AG09309 (cell line): ENCODE data around the gene PHF10.

ENCODE experiments used
- DNase-seq: peaks from one replicate; pipeline ENCODE4 v3.0.0-alpha.2; 2010; ENCODE audit warnings: low read depth
- H3K4me3 ChIP-seq: 2 replicates; pipeline ENCODE4 v1.5.1; 2011; ENCODE audit warnings: mild to moderate bottlenecking, low read depth, low read length, moderate library complexity; ENCODE audit not compliant: control insufficient read depth
- TF ChIP-seq, protein P1 (sequence below): IDR thresholded peaks from 2 replicates; pipeline ENCODE4 v1.5.1; 2011; ENCODE audit warnings: mild to moderate bottlenecking, low read depth, low read length, inconsistent platforms; ENCODE audit not compliant: insufficient read depth, control insufficient read depth; ENCODE audit errors: missing control alignments

The PHF10 gene

DNA sequence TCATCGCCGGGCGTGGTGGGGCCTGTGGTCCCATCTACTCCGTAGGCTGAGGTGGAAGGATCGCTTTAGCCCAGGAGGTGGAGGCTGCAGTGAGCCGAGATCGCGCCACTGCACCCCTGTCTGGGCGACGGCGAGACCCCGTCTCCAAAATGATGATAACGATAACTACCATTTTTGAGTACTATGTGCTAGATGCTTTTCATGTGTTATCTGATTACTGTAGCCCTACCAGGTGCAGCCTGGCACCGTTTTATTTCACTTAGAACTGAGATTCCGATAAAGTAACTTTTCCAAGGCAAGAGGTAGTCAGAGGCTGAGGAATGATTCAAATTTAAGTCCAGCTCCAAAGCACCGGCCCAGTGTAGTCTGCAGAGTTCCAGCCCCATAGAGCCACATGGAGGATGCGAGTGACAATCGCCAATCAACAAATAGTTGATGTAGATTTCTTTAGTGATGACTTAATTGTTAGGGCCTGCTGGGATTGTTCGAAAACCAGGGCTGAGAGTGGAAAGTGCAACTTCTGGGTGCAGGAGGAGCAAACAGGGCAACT, 27.8 kb upstream of the PHF10 start:
- peak overlapping the region; percentile 82 for H3K4me3 ChIP-seq
- TF ChIP-seq, protein P1, sequence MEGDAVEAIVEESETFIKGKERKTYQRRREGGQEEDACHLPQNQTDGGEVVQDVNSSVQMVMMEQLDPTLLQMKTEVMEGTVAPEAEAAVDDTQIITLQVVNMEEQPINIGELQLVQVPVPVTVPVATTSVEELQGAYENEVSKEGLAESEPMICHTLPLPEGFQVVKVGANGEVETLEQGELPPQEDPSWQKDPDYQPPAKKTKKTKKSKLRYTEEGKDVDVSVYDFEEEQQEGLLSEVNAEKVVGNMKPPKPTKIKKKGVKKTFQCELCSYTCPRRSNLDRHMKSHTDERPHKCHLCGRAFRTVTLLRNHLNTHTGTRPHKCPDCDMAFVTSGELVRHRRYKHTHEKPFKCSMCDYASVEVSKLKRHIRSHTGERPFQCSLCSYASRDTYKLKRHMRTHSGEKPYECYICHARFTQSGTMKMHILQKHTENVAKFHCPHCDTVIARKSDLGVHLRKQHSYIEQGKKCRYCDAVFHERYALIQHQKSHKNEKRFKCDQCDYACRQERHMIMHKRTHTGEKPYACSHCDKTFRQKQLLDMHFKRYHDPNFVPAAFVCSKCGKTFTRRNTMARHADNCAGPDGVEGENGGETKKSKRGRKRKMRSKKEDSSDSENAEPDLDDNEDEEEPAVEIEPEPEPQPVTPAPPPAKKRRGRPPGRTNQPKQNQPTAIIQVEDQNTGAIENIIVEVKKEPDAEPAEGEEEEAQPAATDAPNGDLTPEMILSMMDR, result no peak
- DNase-seq, result no peak

DNA sequence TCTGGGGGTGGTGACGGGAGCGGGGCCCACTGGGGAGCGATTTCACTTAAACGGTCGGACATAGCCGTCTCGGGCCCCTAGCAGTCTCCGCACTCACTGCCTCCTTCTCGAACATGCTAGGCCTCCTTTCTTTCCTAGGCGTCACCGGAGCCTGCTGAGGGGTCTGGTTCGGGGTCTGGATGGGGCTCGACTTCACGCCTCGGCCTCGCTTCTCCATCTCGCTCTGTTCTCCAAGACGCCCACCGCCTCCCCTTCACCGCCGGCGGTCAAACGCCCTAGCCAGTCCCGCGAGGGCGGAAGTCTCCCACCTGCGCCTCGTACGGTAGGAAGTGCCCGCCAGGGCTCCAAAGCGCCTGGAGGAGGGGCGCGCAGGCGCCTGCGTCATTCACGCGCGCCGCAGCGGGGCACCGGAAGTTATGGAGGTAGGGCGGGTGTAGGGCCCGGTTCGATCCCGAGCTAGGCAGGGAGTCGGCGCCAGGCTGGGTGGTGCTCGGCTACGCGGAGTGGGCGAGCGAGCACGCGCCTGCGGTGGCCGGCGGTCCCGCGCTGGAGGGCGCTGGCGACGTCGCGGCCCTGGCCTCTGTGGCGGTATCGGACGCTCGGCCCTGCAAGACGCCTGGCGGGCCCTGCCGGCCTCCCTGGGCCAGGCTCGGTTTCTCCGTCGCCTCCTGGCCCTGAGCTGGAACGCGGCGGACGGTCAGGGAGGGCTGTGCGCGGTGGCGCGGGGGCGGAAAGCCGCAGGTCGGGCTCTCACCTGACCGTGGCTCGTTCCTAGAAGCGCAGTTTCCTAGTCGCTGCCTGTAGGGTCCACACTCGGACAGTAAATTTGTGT, 27.2 kb upstream of the PHF10 start, which contains the start of the genes DYNLT2 and ERMARD:
DYNLT2 (minus strand) TSS at position 331 of the 832 bp plus-strand sequence; CDS start at position 217, 114 bp downstream.
ERMARD (plus strand) TSS at position 381 of the 832 bp plus-strand sequence; CDS start at position 417, 36 bp downstream.
- DNase-seq, result peak; percentile 60
- H3K4me3 ChIP-seq, result peak within 1 kb of the TSS; percentile 82
- TF ChIP-seq, protein P1, result no peak

DNA sequence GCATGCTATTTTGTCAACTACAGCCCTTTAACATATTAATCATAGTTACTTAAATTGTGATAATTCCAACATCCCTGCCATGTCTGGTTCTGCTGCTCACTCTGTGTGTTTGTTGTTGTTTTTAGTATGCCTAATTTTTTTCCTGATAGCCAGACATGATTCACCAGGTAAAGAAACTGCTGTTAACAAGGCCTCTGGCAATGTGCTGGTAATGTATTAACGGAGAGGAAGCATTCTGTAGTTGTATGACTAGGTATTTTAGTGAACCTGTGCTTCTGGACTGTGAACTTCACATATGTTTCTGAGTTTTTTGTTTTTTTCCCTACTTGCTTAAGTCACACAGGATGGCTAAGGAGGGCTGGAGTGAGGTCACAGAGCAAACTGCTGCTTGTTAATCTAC, 22.3 kb upstream of the PHF10 start:
- DNase-seq, result no peak
- no peak overlapping the region for H3K4me3 ChIP-seq
- TF ChIP-seq, protein P1, result no peak

DNA sequence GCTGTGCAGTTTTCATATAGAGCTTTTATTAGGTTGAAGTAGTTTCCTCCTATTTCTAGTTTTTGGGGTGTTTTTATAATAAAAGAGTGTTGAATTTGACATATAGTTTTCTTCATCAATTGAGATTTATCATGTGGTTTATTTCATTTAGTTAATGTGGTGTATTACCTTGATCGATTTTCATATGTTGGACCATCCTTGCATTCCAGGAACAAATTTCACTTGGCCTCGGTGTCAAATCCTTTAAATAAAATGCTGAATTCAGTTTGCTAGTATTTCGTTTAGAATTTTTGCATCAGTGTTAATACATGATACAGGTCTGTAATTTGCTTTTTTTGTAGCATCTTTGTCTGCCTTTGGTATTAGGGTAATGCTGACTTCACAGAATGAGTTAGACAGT, 21.1 kb upstream of the PHF10 start:
- no peak overlapping the region for H3K4me3 ChIP-seq
- DNase-seq, result no peak
- TF ChIP-seq, protein P1, result no peak

DNA sequence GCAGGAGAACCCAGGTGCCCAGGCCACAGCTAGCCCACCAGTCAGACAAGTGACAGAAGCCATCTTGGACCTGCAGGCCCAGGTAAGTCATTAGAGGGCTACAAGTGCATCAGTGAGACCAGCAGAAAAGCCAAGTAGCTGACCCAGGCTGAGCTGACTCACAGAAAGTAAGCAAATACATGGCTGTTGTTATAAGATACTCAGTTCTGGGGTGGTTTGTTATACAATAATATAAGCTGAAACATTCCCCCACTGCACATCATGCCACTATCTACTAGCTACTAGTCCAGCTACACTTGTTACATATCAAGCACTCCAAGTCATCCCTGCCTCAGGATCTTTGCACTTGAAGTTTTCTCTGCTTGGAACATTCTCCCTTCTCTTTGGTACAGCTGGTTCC, 17.0 kb upstream of the PHF10 start:
- H3K4me3 ChIP-seq, result no peak overlapping the region
- DNase-seq, result no peak
- TF ChIP-seq, protein P1, result no peak

DNA sequence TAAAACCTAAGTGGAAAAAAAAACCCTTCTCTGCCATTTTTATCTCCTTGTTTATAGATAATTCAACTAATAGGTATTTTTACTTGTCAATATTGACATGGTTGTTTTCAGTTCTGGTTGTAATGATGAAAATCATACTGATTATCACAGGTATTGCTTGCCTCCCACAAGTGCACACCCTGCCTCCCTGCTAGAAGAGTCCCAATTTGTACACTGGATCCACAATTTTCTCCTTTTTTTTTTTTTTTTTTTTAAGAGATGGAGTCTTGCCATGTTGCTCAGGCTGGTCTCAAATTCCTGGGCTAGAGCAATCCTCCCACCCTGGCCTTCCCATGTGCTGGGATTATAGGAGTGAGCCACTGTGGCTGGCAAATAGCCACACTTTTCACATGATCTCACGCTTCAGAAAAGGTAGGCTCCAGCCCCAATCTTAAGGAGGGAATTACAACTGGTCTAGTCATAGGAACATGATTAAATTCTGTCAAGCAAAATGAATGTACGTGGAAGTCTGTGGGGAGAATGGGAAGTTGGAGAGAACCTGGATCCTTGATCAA, 14.8 kb upstream of the PHF10 start:
- no peak for DNase-seq
- TF ChIP-seq, protein P1, result no peak
- H3K4me3 ChIP-seq, result no peak overlapping the region
